Karpas-422 (cell line): ENCODE data around the gene ITGB8. TPM values are rescaled to one million over a fixed set of nuclear protein-coding genes. Genes with fewer than 3 reads are reported as not detected.

Experiments
- DNase-seq: peaks from one replicate; pipeline ENCODE4 v3.0.0-alpha.2; 2015
- H2AFZ ChIP-seq: fragments of 200-600 bp; sonication (generic); 2 replicates; pipeline ENCODE4 v1.6.1; 2014; ENCODE audit warnings: antibody characterized with exemption, low read length, mixed read lengths
- H3K27ac ChIP-seq: fragments of 200-600 bp; sonication (generic); 2 replicates; pipeline ENCODE4 v1.5.1; 2014; ENCODE audit warnings: mild to moderate bottlenecking, low read length, moderate library complexity
- H3K27me3 ChIP-seq: fragments of 200-600 bp; sonication (generic); 2 replicates; pipeline ENCODE4 v1.6.1; 2014; ENCODE audit warnings: low read length, mixed read lengths
- H3K36me3 ChIP-seq: fragments of 200-600 bp; sonication (generic); 2 replicates; pipeline ENCODE4 v1.6.1; 2014; ENCODE audit warnings: low read length, mixed read lengths; ENCODE audit not compliant: insufficient read depth
- H3K4me1 ChIP-seq: fragments of 200-600 bp; sonication (generic); 2 replicates; pipeline ENCODE4 v1.6.1; 2014; ENCODE audit warnings: mild to moderate bottlenecking, low read length, mixed read lengths
- H3K4me2 ChIP-seq: fragments of 200-600 bp; sonication (generic); 2 replicates; pipeline ENCODE4 v1.6.1; 2014; ENCODE audit warnings: low read length, low read depth, mild to moderate bottlenecking; ENCODE audit not compliant: poor library complexity, severe bottlenecking
- H3K4me3 ChIP-seq: fragments of 200-600 bp; sonication (generic); 2 replicates; pipeline ENCODE4 v1.5.1; 2014; ENCODE audit warnings: mild to moderate bottlenecking, antibody characterized with exemption, low read length, mixed read lengths
- H3K79me2 ChIP-seq: fragments of 200-600 bp; sonication (generic); 2 replicates; pipeline ENCODE4 v1.6.1; 2014; ENCODE audit warnings: mild to moderate bottlenecking, low read length, mixed read lengths
- H3K9ac ChIP-seq: fragments of 200-600 bp; sonication (generic); 2 replicates; pipeline ENCODE4 v1.6.0; 2014; ENCODE audit warnings: low read length
- H3K9me2 ChIP-seq: fragments of 200-600 bp; sonication (generic), shearing (Covaris generic); replicated peaks from 2 replicates; pipeline ENCODE4 v1.6.0; 2014; ENCODE audit warnings: mild to moderate bottlenecking, low read length, moderate library complexity; ENCODE audit not compliant: insufficient read depth
- H3K9me3 ChIP-seq: fragments of 300-700, 200-600 bp; sonication (generic); 2 replicates; pipeline ENCODE4 v1.6.1; 2014; ENCODE audit warnings: low read length, mixed read lengths
- H4K20me1 ChIP-seq: fragments of 200-600 bp; sonication (generic); 2 replicates; pipeline ENCODE4 v1.6.1; 2014; ENCODE audit warnings: mild to moderate bottlenecking, antibody characterized with exemption, low read length, low read depth; ENCODE audit not compliant: insufficient read depth
- total RNA-seq: library from RNA; depleted of rRNA; stranded (reverse); fragments of >200 nt; shearing (Covaris generic); gene quantifications from 2 replicates; pipeline ENCODE4 v1.2.3, GENCODE V29; 2014; ENCODE audit warnings: low replicate concordance; rRNA removed

Gene ITGB8
- total RNA-seq, result 0.04 and 0.07 TPM in 2 replicates

DNA sequence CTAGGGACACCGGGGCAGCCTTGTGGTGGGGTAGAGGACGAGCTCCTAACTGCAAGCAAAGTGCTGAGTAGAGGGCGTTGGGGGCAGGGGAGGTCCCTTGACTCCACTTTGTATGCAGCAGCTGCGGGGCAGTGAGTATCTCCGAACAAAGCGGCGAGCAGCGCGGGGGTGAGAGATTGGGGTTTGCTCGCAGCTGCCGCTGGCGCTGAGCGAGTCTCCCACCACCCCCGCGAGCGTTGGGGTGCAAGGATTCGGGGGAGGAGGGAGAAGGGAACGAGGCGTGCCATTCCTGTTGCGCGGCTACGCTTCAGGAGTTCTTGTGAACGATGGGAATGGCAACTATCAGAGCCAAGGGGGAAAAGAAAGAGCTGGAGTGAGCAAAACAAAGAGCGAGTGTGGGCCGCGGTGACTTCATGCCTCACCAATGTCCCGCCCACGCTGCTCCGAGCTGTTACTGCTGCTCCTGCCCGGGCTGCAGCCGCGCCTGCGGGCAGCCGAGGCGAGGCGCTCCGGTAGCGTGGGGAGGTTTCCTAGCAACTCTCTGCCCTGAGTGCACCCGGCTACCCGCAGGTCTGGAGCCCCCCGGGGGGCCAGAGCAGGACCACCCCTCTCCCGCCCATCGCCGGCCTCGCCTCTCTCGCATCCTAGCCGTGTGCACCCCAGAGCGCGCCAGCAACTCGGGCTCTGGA is at the start of gene ITGB8:
ITGB8 (plus strand) TSS at position 662 of the 689 bp plus-strand sequence. CDS start 907 bp downstream, outside the sequence.
- peaks cover 37% of the 10 kb centered on the region for H3K4me1 ChIP-seq
- no peaks in the 10 kb centered on the region for H3K9me3 ChIP-seq
- no peaks in the 10 kb centered on the region for H3K9me2 ChIP-seq
- H2AFZ ChIP-seq, result peak within 1 kb of the TSS; percentile 96
- H4K20me1 ChIP-seq, result no peaks in the 10 kb centered on the region
- peak within 1 kb of the TSS; percentile 63 for H3K9ac ChIP-seq
- no peaks in the 10 kb centered on the region for H3K36me3 ChIP-seq
- peak within 1 kb of the TSS; percentile 76 for H3K4me3 ChIP-seq
- DNase-seq, result peak; percentile 68
- H3K4me2 ChIP-seq, result peak within 1 kb of the TSS; percentile 94
- no peak within 1 kb of the TSS for H3K27ac ChIP-seq
- no peaks in the 10 kb centered on the region for H3K79me2 ChIP-seq
- no peaks in the 10 kb centered on the region for H3K27me3 ChIP-seq

DNA sequence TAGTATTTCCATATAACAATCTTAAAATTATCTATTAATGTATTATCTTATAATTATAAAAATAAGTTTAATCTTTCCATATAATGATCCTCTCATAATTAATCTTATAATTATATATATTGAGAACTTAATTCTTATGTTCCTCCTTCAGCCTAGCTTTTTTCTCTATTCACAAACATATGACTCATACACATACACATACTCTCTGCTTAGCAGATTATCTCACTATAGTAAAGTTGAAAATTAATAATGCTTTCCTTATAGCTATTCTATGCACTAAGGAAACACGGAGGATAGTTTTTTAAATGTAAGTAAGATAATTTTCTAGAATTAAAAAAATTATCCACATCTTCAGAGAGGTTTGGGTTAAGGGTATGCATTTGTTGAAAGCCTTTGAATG is 47.7 kb upstream of the ITGB8 start:
- Histone ChIP-seq H3K4me1 (no peaks in the 10 kb centered on the region), H3K36me3 (no peaks in the 10 kb centered on the region), H3K9ac (no peak overlapping the region), H4K20me1 (no peaks in the 10 kb centered on the region), H3K27me3 (no peaks in the 10 kb centered on the region), H3K9me3 (no peaks in the 10 kb centered on the region), H2AFZ (no peak overlapping the region), H3K4me3 (no peak overlapping the region), H3K9me2 (no peaks in the 10 kb centered on the region), H3K79me2 (no peaks in the 10 kb centered on the region), H3K27ac (no peak overlapping the region), H3K4me2 (no peak overlapping the region)
- DNase-seq, result no peak

DNA sequence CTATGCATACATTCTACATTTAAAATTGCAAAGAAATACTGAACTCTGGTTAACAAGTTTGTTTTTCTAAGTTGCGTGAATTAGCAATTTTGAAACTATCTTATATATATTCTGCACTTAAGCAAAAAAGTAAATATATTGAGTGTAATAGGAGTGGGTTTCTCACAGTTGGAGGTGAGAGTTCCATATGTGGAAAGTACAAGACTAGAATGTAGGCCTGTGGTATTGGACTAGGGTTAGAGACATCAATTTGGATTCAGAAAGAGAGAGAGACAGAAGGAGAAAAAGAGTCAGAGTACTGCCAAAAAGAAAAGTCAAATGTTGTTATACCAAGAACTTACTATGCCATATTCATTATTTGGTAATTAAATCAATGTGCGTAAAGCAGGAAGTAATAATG is 47.3 kb upstream of the ITGB8 start:
- H3K9ac ChIP-seq, result no peak overlapping the region
- H3K4me2 ChIP-seq, result no peak overlapping the region
- no peak for DNase-seq
- no peak overlapping the region for H3K27ac ChIP-seq
- H2AFZ ChIP-seq, result no peak overlapping the region
- H3K9me3 ChIP-seq, result no peaks in the 10 kb centered on the region
- H3K36me3 ChIP-seq, result no peaks in the 10 kb centered on the region
- H3K9me2 ChIP-seq, result no peaks in the 10 kb centered on the region
- H3K79me2 ChIP-seq, result no peaks in the 10 kb centered on the region
- no peak overlapping the region for H3K4me3 ChIP-seq
- no peaks in the 10 kb centered on the region for H3K4me1 ChIP-seq
- H3K27me3 ChIP-seq, result no peaks in the 10 kb centered on the region
- no peaks in the 10 kb centered on the region for H4K20me1 ChIP-seq

DNA sequence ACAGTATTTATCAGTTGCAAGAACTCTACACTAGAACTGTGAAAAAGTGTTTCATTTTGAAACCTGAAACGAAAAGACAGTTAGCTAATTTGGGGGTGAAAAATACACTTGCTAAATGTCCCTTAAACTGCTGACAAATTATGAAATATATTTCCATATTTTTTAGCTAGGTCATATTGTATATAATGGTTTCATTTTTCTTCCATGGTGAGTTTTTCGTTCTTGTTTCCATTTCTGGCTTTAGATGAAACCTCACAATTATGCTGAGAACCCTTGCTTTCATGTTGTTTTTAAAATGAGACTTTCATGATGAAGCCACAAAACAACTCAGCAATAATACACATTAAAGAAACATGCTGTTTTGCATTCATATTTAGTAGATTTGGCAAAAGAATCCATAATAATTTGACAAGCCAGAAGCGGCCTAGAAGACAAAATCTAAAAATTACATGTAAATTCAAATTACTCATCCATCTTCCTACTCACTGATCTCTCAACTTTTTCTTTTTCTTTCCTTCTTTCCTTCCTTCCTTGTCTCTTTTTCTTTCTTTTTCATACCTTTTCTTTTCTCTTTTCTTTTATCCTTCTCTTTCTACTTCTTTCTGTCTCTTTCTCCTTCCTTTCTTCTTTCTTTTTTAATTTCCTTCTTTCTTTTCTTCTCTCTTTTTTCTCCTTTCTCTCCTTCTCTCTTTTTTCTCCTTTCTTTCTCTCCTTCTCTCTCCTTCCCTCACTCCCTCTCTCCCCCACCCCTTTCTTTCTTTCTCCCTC is 46.5 kb upstream of the ITGB8 start:
- no peaks in the 10 kb centered on the region for H3K36me3 ChIP-seq
- H3K9ac ChIP-seq, result no peak overlapping the region
- H2AFZ ChIP-seq, result no peak overlapping the region
- no peak for DNase-seq
- no peaks in the 10 kb centered on the region for H3K9me3 ChIP-seq
- no peaks in the 10 kb centered on the region for H3K27me3 ChIP-seq
- no peak overlapping the region for H3K4me2 ChIP-seq
- H3K4me3 ChIP-seq, result no peak overlapping the region
- no peak overlapping the region for H3K27ac ChIP-seq
- H4K20me1 ChIP-seq, result no peaks in the 10 kb centered on the region
- H3K4me1 ChIP-seq, result no peaks in the 10 kb centered on the region
- no peaks in the 10 kb centered on the region for H3K79me2 ChIP-seq
- H3K9me2 ChIP-seq, result no peaks in the 10 kb centered on the region

DNA sequence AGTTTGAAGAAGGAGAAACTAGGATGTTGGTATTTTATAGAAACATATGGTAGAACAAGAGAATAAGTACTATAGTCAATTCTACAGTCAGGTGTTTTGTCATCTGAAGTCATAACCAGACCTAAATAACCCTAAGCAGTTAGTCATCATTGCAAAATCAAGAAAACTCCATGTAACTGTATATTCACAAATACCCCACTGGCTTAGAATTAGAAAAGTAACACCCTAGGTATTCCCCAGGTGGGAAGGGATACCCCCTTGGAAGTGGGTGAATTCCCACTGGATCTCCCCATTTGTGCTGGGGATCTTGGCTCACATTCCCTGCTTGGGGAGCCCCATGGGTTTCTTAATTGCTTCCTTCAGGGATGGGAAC is 45.9 kb upstream of the ITGB8 start:
- Histone ChIP-seq H3K79me2 (no peaks in the 10 kb centered on the region), H3K36me3 (no peaks in the 10 kb centered on the region), H2AFZ (no peak overlapping the region), H3K9me2 (no peaks in the 10 kb centered on the region), H3K9me3 (no peaks in the 10 kb centered on the region), H3K4me1 (no peaks in the 10 kb centered on the region), H4K20me1 (no peaks in the 10 kb centered on the region), H3K4me3 (no peak overlapping the region), H3K9ac (no peak overlapping the region), H3K27ac (no peak overlapping the region), H3K27me3 (no peaks in the 10 kb centered on the region), H3K4me2 (no peak overlapping the region)
- DNase-seq, result no peak

DNA sequence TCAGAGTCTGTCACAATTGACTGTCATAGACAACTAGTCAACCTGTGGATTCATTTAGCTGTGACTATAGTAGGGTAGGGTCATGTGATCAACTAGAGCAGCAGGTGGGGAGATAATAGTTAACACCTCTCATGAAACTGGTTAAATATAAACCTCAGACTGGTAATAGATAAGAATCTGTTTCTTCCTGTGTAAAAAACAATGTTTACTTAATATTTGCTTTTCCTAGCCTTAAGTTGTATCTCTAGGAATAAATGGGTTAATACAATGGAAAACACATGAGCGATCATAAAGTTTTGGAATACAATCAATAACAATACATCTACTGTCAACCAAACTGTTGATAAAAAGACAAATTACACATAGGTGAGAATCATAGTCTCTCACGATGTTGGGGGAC is 43.4 kb upstream of the ITGB8 start:
- H3K4me2 ChIP-seq, result no peak overlapping the region
- no peak overlapping the region for H2AFZ ChIP-seq
- no peaks in the 10 kb centered on the region for H3K27me3 ChIP-seq
- no peak overlapping the region for H3K9ac ChIP-seq
- H4K20me1 ChIP-seq, result no peaks in the 10 kb centered on the region
- no peaks in the 10 kb centered on the region for H3K79me2 ChIP-seq
- H3K9me2 ChIP-seq, result no peaks in the 10 kb centered on the region
- H3K9me3 ChIP-seq, result no peaks in the 10 kb centered on the region
- no peaks in the 10 kb centered on the region for H3K36me3 ChIP-seq
- no peak for DNase-seq
- no peaks in the 10 kb centered on the region for H3K4me1 ChIP-seq
- H3K4me3 ChIP-seq, result no peak overlapping the region
- no peak overlapping the region for H3K27ac ChIP-seq

DNA sequence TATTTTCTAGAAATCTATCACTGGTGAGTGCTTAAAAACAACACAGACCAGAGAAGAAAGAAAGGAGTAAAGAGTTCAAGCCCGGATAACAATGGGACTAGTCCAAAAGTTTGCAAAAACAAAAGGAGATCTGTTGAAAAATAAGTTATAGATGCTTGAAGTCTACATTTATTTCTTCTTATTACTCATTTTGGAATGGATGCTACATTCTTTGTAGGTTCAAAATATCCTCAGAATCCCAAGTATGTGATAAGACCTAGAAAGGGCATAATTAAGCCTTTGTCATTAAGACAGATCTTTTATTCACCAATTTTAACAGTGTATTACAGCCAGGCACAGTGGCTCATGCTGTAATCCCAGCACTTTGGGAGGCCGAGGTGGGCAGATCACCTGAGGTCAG is 42.7 kb upstream of the ITGB8 start:
- Histone ChIP-seq H2AFZ (no peak overlapping the region), H3K4me3 (no peak overlapping the region), H3K9ac (no peak overlapping the region), H4K20me1 (no peaks in the 10 kb centered on the region), H3K4me2 (no peak overlapping the region), H3K9me3 (no peaks in the 10 kb centered on the region), H3K27me3 (no peaks in the 10 kb centered on the region), H3K9me2 (no peaks in the 10 kb centered on the region), H3K79me2 (no peaks in the 10 kb centered on the region), H3K27ac (no peak overlapping the region), H3K4me1 (no peaks in the 10 kb centered on the region), H3K36me3 (no peaks in the 10 kb centered on the region)
- DNase-seq, result no peak

DNA sequence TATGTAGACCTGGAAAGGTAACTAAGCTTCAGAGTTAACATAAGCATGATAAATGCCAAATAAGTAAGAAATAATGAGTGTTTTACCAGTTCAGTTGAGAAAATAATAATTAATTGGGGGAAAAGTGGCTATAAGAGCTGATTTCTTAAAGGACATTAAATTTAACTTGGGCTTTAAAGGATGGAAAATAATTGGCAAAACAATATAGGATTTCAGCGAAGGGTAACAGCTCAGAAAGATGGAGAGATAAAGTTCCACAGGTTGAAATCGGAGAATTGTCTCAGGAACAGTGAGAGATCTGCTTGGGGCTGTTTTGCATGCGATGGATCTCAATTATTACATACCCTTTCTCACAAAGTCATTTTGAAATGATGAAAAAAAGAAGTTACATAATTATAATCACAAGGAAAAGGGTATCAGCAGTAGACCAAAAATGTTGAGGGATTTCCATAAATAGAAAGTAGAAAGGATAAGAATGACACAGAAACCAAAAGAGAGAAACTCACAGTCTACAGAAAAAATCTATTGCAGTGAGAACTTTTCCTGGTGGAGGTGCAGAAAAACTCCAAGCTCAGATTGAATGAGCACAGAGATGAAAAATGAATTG is 40.1 kb upstream of the ITGB8 start:
- Histone ChIP-seq H3K36me3 (no peaks in the 10 kb centered on the region), H3K9me2 (no peaks in the 10 kb centered on the region), H4K20me1 (no peaks in the 10 kb centered on the region), H3K9ac (no peak overlapping the region), H3K4me1 (no peaks in the 10 kb centered on the region), H3K27ac (no peak overlapping the region), H3K79me2 (no peaks in the 10 kb centered on the region), H3K4me2 (no peak overlapping the region), H3K9me3 (no peaks in the 10 kb centered on the region; the same call in 1 of the 2 replicates), H3K27me3 (no peaks in the 10 kb centered on the region), H2AFZ (no peak overlapping the region), H3K4me3 (no peak overlapping the region)
- no peak for DNase-seq
